Measurements from ENCODE around the gene KRT78. TPM values are rescaled to one million over a fixed set of nuclear protein-coding genes. Genes with fewer than 3 reads are reported as not detected.
A peak's percentile ranks its signal among the peaks of the same experiment; 100 is the strongest.

Gene KRT78, protein sequence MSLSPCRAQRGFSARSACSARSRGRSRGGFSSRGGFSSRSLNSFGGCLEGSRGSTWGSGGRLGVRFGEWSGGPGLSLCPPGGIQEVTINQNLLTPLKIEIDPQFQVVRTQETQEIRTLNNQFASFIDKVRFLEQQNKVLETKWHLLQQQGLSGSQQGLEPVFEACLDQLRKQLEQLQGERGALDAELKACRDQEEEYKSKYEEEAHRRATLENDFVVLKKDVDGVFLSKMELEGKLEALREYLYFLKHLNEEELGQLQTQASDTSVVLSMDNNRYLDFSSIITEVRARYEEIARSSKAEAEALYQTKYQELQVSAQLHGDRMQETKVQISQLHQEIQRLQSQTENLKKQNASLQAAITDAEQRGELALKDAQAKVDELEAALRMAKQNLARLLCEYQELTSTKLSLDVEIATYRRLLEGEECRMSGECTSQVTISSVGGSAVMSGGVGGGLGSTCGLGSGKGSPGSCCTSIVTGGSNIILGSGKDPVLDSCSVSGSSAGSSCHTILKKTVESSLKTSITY
- not detected for polyA plus RNA-seq (2013, experiment 1 of 2)
- not detected for polyA plus RNA-seq (2013, experiment 2 of 2)

DNA sequence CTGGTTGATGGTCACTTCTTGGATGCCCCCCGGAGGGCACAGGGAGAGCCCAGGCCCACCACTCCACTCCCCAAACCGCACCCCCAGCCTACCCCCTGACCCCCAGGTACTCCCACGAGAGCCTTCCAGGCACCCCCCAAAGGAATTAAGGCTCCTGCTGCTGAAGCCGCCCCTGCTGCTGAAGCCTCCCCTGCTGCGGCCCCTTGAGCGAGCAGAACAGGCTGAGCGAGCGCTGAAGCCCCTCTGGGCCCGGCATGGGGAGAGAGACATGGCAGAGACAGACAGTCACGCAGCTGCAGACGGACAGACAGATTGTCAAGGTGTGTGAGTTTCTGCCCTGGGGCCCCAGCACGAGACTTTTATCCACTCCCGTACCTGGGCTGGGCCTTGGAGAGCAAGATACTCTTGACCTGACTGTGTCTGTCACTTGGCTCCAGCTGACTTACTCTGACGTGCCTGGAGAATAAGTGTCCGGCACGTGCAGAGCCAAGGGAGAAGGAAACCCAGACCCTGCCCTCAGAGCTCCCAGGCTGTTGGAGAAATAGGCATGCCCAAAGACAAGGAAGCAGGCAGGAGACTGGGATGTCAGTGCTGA, at the start of gene KRT78:
TSS of gene KRT78 (minus strand) at position 334 of the 595 bp plus-strand sequence. CDS start at position 270, 64 bp downstream.
- 77% methylated on average over 16 of the region's 16 CpGs for whole genome bisulfite sequencing
- Histone ChIP-seq H2BK12ac (ENCODE audit: low read length in 2 of 2) (no peak within 1 kb of the TSS), H3K36me3 (ENCODE audit: control insufficient read depth in 1 of 2, insufficient read depth in 2 of 2, low read depth in 1 of 2, low read length in 2 of 2) (no peaks in the 10 kb centered on the region), H2BK15ac (ENCODE audit: low read depth, poor library complexity, severe bottlenecking) (no peak within 1 kb of the TSS), H3K4me2 (ENCODE audit: low read length, poor library complexity, severe bottlenecking) (no peak within 1 kb of the TSS), H3K4me1 (ENCODE audit: control insufficient read depth, insufficient read depth, low read depth, low read length) (peaks cover 2% of the 10 kb centered on the region), H3K4me3 (ENCODE audit: insufficient read depth in 1 of 2, low read depth in 1 of 2, low read length in 2 of 2) (no peak within 1 kb of the TSS), H3K27ac (ENCODE audit: low read length, poor library complexity, severe bottlenecking) (no peak within 1 kb of the TSS), H2BK5ac (ENCODE audit: low read depth, low read length, poor library complexity, severe bottlenecking) (no peak within 1 kb of the TSS), H3K27me3 (ENCODE audit: control insufficient read depth in 1 of 2, insufficient read depth in 1 of 2, low read length in 2 of 2) (peaks cover 41 to 77% of the 10 kb centered on the region in 2 experiments), H3K9me3 (ENCODE audit: control insufficient read depth, low read length) (no peaks in the 10 kb centered on the region), H2AK5ac (ENCODE audit: low read length, severe bottlenecking) (no peak within 1 kb of the TSS), H4K91ac (ENCODE audit: low read length) (no peak within 1 kb of the TSS), H2BK120ac (ENCODE audit: low read depth, low read length) (no peak within 1 kb of the TSS), H4K8ac (ENCODE audit: low read length) (no peak within 1 kb of the TSS), H2AFZ (ENCODE audit: low read depth, low read length) (no peak within 1 kb of the TSS), H3K4ac (ENCODE audit: low read depth in 1 of 2, low read length in 2 of 2) (no peak within 1 kb of the TSS), H3K9ac (ENCODE audit: low read length) (no peak within 1 kb of the TSS), H3K79me1 (replicated peaks; ENCODE audit: low read length, poor library complexity, severe bottlenecking) (no peaks in the 10 kb centered on the region), H3K18ac (ENCODE audit: low read depth in 1 of 2, low read length in 2 of 2) (no peak within 1 kb of the TSS), H3K23ac (ENCODE audit: low read length in 2 of 2) (no peak within 1 kb of the TSS), H3K14ac (ENCODE audit: low read length in 2 of 2) (no peak within 1 kb of the TSS)
- DNase-seq, result no peak

DNA sequence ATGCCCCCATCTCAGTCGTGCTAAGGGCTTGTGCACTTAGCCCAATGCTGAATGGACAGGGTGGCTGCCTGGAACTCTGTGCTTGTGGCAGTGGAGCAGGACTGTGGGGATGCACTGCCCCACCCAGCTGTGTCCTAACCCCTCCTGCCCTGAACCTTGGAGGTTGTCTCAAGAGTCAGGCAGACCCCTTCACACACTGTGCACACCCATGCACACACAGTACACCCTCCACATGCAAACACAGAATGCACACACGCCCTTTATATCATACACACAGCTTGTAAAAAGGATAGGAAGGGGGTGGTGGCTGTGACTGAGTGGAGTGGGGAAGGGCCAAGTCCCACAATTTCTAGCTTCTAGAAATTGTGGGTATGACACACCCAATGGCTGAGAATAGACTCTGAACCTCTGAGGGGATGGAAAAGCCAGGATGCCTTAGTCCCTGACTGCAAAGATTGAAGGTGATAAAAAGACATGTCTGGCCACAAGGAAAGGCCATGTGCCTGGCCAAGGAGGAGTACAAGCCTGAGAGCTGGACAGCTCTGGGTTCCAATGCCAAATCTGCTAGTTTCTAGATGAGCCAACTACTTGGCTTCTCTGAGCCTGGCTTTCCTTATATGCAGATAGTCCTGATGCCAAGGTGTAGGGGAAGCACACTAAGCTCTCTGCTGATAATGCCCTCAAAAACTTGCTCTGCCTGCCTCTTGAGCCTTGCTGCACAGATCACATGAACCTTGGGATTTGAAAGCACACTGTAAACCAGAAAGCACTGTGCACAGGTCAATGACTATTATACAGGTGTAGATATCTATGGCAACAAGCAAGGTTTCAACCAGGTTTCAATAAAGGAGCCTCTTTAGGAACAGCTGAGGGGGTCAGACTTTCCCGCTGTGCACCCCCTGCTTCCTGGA, 47.7 kb upstream of the KRT78 start:
- Histone ChIP-seq H3K18ac (ENCODE audit: low read depth in 1 of 2, low read length in 2 of 2) (no peak overlapping the region), H2BK5ac (ENCODE audit: low read depth, low read length, poor library complexity, severe bottlenecking) (no peak overlapping the region), H2BK120ac (ENCODE audit: low read depth, low read length) (no peak overlapping the region), H3K36me3 (ENCODE audit: control insufficient read depth in 1 of 2, insufficient read depth in 2 of 2, low read depth in 1 of 2, low read length in 2 of 2) (peaks cover 0 to 57% of the 10 kb centered on the region in 2 experiments), H3K9ac (ENCODE audit: low read length) (no peak overlapping the region), H3K27ac (ENCODE audit: low read length, poor library complexity, severe bottlenecking) (no peak overlapping the region), H3K4ac (ENCODE audit: low read depth in 1 of 2, low read length in 2 of 2) (no peak overlapping the region), H2AK5ac (ENCODE audit: low read length, severe bottlenecking) (no peak overlapping the region), H3K9me3 (ENCODE audit: control insufficient read depth, low read length) (no peaks in the 10 kb centered on the region), H3K79me1 (replicated peaks; ENCODE audit: low read length, poor library complexity, severe bottlenecking) (peaks cover 21% of the 10 kb centered on the region), H3K27me3 (ENCODE audit: control insufficient read depth in 1 of 2, insufficient read depth in 1 of 2, low read length in 2 of 2) (peaks cover 0 to 19% of the 10 kb centered on the region in 2 experiments), H4K91ac (ENCODE audit: low read length) (no peak overlapping the region), H2BK12ac (ENCODE audit: low read length in 2 of 2) (no peak overlapping the region), H3K4me1 (ENCODE audit: control insufficient read depth, insufficient read depth, low read depth, low read length) (peaks cover 7% of the 10 kb centered on the region), H3K14ac (ENCODE audit: low read length in 2 of 2) (no peak overlapping the region), H4K8ac (ENCODE audit: low read length) (no peak overlapping the region), H3K4me2 (ENCODE audit: low read length, poor library complexity, severe bottlenecking) (no peak overlapping the region), H2AFZ (ENCODE audit: low read depth, low read length) (no peak overlapping the region), H3K4me3 (ENCODE audit: insufficient read depth in 1 of 2, low read depth in 1 of 2, low read length in 2 of 2) (no peak overlapping the region), H2BK15ac (ENCODE audit: low read depth, poor library complexity, severe bottlenecking) (no peak overlapping the region), H3K23ac (ENCODE audit: low read length in 2 of 2) (no peak overlapping the region)
- peak; percentile 28 for DNase-seq
- WGBS, result 72% methylated on average over 2 of the region's 3 CpGs

DNA sequence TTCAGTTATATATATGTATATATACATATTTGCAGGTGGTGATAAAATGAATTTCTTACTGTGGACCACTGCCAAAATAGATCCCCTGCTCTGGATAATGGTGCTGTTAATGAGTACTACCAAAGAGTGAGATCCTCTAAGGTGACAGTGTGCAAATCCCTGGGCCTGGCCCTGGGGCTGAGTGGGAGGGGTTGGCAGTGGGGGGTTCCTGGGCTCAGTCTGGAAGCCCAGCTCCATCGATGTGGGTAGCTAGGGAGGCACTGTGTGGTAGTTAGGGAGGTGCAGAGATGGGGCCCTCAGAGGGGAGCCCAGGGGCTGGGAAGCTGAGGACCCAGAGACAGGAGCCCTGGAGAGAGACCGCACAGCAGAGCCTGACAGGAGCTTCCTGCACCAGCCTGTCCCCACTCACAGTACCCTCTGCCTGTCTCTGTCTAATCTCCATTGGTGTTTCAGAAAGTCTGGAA, 47.0 kb upstream of the KRT78 start:
- Histone ChIP-seq H3K4me1 (ENCODE audit: control insufficient read depth, insufficient read depth, low read depth, low read length) (peaks cover 7% of the 10 kb centered on the region), H3K36me3 (ENCODE audit: control insufficient read depth in 1 of 2, insufficient read depth in 2 of 2, low read depth in 1 of 2, low read length in 2 of 2) (peaks cover 0 to 50% of the 10 kb centered on the region in 2 experiments), H4K91ac (ENCODE audit: low read length) (no peak overlapping the region), H3K9me3 (ENCODE audit: control insufficient read depth, low read length) (no peaks in the 10 kb centered on the region), H2BK120ac (ENCODE audit: low read depth, low read length) (no peak overlapping the region), H3K4me3 (ENCODE audit: insufficient read depth in 1 of 2, low read depth in 1 of 2, low read length in 2 of 2) (no peak overlapping the region), H3K14ac (ENCODE audit: low read length in 2 of 2) (no peak overlapping the region), H2BK5ac (ENCODE audit: low read depth, low read length, poor library complexity, severe bottlenecking) (no peak overlapping the region), H3K23ac (ENCODE audit: low read length in 2 of 2) (no peak overlapping the region), H3K9ac (ENCODE audit: low read length) (no peak overlapping the region), H3K79me1 (replicated peaks; ENCODE audit: low read length, poor library complexity, severe bottlenecking) (peaks cover 18% of the 10 kb centered on the region), H2AK5ac (ENCODE audit: low read length, severe bottlenecking) (no peak overlapping the region), H3K27ac (ENCODE audit: low read length, poor library complexity, severe bottlenecking) (no peak overlapping the region), H2BK12ac (ENCODE audit: low read length in 2 of 2) (no peak overlapping the region), H3K4me2 (ENCODE audit: low read length, poor library complexity, severe bottlenecking) (no peak overlapping the region), H3K18ac (ENCODE audit: low read depth in 1 of 2, low read length in 2 of 2) (no peak overlapping the region), H3K27me3 (ENCODE audit: control insufficient read depth in 1 of 2, insufficient read depth in 1 of 2, low read length in 2 of 2) (peaks cover 0 to 21% of the 10 kb centered on the region in 2 experiments), H4K8ac (ENCODE audit: low read length) (no peak overlapping the region), H3K4ac (ENCODE audit: low read depth in 1 of 2, low read length in 2 of 2) (no peak overlapping the region), H2AFZ (ENCODE audit: low read depth, low read length) (no peak overlapping the region), H2BK15ac (ENCODE audit: low read depth, poor library complexity, severe bottlenecking) (no peak overlapping the region)
- DNase-seq, result peak; percentile 33
- WGBS, result 54% methylated on average over 2 of the region's 2 CpGs

Data from mesenchymal stem cell (in vitro differentiated cells and primary cell).